PC-9 (cell line): Measurements from ENCODE around the gene RAB7A.

Experiments used
- EZH2 ChIP-seq: fragments of 200-600 bp; sonication (generic); IDR thresholded peaks from 2 replicates; pipeline ENCODE4 v1.8.0; 2017; ENCODE audit warnings: antibody characterized with exemption, low read depth
- TF ChIP-seq, protein P1 (sequence below): fragments of 200-600 bp; sonication (generic); conservative IDR thresholded peaks from 2 replicates; pipeline ENCODE4 v1.6.1; 2017; ENCODE audit warnings: mixed run types, antibody characterized with exemption, mild to moderate bottlenecking, moderate library complexity

- TF ChIP-seq, protein P1, sequence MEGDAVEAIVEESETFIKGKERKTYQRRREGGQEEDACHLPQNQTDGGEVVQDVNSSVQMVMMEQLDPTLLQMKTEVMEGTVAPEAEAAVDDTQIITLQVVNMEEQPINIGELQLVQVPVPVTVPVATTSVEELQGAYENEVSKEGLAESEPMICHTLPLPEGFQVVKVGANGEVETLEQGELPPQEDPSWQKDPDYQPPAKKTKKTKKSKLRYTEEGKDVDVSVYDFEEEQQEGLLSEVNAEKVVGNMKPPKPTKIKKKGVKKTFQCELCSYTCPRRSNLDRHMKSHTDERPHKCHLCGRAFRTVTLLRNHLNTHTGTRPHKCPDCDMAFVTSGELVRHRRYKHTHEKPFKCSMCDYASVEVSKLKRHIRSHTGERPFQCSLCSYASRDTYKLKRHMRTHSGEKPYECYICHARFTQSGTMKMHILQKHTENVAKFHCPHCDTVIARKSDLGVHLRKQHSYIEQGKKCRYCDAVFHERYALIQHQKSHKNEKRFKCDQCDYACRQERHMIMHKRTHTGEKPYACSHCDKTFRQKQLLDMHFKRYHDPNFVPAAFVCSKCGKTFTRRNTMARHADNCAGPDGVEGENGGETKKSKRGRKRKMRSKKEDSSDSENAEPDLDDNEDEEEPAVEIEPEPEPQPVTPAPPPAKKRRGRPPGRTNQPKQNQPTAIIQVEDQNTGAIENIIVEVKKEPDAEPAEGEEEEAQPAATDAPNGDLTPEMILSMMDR: no peak
- TF ChIP-seq EZH2: no peak
Measured at GRCh38 chr3:128775906-128776542, 50.0 kb downstream of the RAB7A start.
